ENCODE results near the gene LTC4S. TPM values are rescaled to one million over a fixed set of nuclear protein-coding genes. Genes with fewer than 3 reads are reported as not detected.

Gene LTC4S
- total RNA-seq, 1 donor: 1.4 TPM

DNA sequence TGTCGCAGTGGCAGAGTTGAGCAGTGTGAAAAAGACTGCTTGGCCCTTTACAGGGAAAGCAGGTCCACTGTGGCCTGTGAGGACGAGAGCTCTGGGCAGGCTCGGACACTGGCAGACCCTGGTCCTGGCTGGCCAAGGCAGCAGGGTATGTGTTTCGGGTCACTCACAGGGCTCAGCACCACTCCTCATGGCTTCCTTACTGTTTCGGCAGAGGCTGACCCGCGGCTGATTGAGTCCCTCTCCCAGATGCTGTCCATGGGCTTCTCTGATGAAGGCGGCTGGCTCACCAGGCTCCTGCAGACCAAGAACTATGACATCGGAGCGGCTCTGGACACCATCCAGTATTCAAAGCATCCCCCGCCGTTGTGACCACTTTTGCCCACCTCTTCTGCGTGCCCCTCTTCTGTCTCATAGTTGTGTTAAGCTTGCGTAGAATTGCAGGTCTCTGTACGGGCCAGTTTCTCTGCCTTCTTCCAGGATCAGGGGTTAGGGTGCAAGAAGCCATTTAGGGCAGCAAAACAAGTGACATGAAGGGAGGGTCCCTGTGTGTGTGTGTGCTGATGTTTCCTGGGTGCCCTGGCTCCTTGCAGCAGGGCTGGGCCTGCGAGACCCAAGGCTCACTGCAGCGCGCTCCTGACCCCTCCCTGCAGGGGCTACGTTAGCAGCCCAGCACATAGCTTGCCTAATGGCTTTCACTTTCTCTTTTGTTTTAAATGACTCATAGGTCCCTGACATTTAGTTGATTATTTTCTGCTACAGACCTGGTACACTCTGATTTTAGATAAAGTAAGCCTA lies 42.6 kb downstream of the LTC4S start:
- H4K20me1 ChIP-seq (ENCODE audit: insufficient read depth, low read length): peaks cover 26% of the 10 kb centered on the region
- peaks cover 56% of the 10 kb centered on the region for H3K36me3 ChIP-seq (ENCODE audit: insufficient read depth, low read length)
- H3K4me2 ChIP-seq (ENCODE audit: insufficient read depth, low read length): no peak overlapping the region
- H3K4me3 ChIP-seq (ENCODE audit: insufficient read depth, low read length): no peak overlapping the region
- H3K79me2 ChIP-seq (ENCODE audit: insufficient read depth, low read length): peaks cover 9% of the 10 kb centered on the region
- no peaks in the 10 kb centered on the region for H3K4me1 ChIP-seq (ENCODE audit: insufficient read depth, low read length)
- H3K27ac ChIP-seq (ENCODE audit: low read depth, low read length): peak overlapping the region; percentile 3
- no peaks in the 10 kb centered on the region for H3K9me3 ChIP-seq (ENCODE audit: low read depth, low read length)
- peak; percentile 89 for DNase-seq (ENCODE audit: insufficient read length, low spot score, missing footprints)
- H3K27me3 ChIP-seq (ENCODE audit: insufficient read depth, low read length): no peaks in the 10 kb centered on the region
- TF ChIP-seq, protein P1, sequence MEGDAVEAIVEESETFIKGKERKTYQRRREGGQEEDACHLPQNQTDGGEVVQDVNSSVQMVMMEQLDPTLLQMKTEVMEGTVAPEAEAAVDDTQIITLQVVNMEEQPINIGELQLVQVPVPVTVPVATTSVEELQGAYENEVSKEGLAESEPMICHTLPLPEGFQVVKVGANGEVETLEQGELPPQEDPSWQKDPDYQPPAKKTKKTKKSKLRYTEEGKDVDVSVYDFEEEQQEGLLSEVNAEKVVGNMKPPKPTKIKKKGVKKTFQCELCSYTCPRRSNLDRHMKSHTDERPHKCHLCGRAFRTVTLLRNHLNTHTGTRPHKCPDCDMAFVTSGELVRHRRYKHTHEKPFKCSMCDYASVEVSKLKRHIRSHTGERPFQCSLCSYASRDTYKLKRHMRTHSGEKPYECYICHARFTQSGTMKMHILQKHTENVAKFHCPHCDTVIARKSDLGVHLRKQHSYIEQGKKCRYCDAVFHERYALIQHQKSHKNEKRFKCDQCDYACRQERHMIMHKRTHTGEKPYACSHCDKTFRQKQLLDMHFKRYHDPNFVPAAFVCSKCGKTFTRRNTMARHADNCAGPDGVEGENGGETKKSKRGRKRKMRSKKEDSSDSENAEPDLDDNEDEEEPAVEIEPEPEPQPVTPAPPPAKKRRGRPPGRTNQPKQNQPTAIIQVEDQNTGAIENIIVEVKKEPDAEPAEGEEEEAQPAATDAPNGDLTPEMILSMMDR (IDR thresholded peaks at IDR 0.05; ENCODE audit: extremely low read depth, low read depth, low read length): no peak
- no peak overlapping the region for H2AFZ ChIP-seq (ENCODE audit: low read length)

DNA sequence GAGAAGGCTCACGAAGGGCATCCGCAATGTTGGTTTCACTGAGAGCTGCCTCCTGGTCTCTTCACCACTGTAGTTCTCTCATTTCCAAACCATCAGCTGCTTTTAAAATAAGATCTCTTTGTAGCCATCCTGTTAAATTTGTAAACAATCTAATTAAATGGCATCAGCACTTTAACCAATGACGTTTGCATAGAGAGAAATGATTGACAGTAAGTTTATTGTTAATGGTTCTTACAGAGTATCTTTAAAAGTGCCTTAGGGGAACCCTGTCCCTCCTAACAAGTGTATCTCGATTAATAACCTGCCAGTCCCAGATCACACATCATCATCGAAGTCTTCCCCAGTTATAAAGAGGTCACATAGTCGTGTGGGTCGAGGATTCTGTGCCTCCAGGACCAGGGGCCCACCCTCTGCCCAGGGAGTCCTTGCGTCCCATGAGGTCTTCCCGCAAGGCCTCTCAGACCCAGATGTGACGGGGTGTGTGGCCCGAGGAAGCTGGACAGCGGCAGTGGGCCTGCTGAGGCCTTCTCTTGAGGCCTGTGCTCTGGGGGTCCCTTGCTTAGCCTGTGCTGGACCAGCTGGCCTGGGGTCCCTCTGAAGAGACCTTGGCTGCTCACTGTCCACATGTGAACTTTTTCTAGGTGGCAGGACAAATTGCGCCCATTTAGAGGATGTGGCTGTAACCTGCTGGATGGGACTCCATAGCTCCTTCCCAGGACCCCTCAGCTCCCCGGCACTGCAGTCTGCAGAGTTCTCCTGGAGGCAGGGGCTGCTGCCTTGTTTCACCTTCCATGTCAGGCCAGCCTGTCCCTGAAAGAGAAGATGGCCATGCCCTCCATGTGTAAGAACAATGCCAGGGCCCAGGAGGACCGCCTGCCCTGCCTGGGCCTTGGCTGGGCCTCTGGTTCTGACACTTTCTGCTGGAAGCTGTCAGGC lies 43.6 kb downstream of the LTC4S start:
- peaks cover 4% of the 10 kb centered on the region for H3K79me2 ChIP-seq (ENCODE audit: insufficient read depth, low read length)
- TF ChIP-seq, protein P1 (IDR thresholded peaks at IDR 0.05; ENCODE audit: extremely low read depth, low read depth, low read length): no peak
- no peak overlapping the region for H3K4me3 ChIP-seq (ENCODE audit: insufficient read depth, low read length)
- DNase-seq (ENCODE audit: insufficient read length, low spot score, missing footprints): peak; percentile 43
- no peak overlapping the region for H2AFZ ChIP-seq (ENCODE audit: low read length)
- peaks cover 47% of the 10 kb centered on the region for H3K36me3 ChIP-seq (ENCODE audit: insufficient read depth, low read length)
- peaks cover 23% of the 10 kb centered on the region for H4K20me1 ChIP-seq (ENCODE audit: insufficient read depth, low read length)
- peak overlapping the region; percentile 3 for H3K27ac ChIP-seq (ENCODE audit: low read depth, low read length)
- H3K9me3 ChIP-seq (ENCODE audit: low read depth, low read length): no peaks in the 10 kb centered on the region
- no peak overlapping the region for H3K4me2 ChIP-seq (ENCODE audit: insufficient read depth, low read length)
- no peaks in the 10 kb centered on the region for H3K4me1 ChIP-seq (ENCODE audit: insufficient read depth, low read length)
- no peaks in the 10 kb centered on the region for H3K27me3 ChIP-seq (ENCODE audit: insufficient read depth, low read length)

GRCh38 chr5:179839328-179840256 lies 45.8 kb downstream of the LTC4S start:
- TF ChIP-seq, protein P1 (IDR thresholded peaks at IDR 0.05; ENCODE audit: extremely low read depth, low read depth, low read length): no peak
- Histone ChIP-seq H3K79me2 (ENCODE audit: insufficient read depth, low read length) (no peaks in the 10 kb centered on the region), H3K27ac (ENCODE audit: low read depth, low read length) (no peak overlapping the region), H3K9me3 (ENCODE audit: low read depth, low read length) (no peaks in the 10 kb centered on the region), H4K20me1 (ENCODE audit: insufficient read depth, low read length) (peaks cover 9% of the 10 kb centered on the region), H2AFZ (ENCODE audit: low read length) (no peak overlapping the region), H3K4me3 (ENCODE audit: insufficient read depth, low read length) (no peak overlapping the region), H3K36me3 (ENCODE audit: insufficient read depth, low read length) (peaks cover 28% of the 10 kb centered on the region), H3K4me2 (ENCODE audit: insufficient read depth, low read length) (no peak overlapping the region), H3K4me1 (ENCODE audit: insufficient read depth, low read length) (no peaks in the 10 kb centered on the region), H3K27me3 (ENCODE audit: insufficient read depth, low read length) (no peaks in the 10 kb centered on the region)
- DNase-seq (ENCODE audit: insufficient read length, low spot score, missing footprints): peak; percentile 29
